ENCODE results near the gene RIPK3.

DNA sequence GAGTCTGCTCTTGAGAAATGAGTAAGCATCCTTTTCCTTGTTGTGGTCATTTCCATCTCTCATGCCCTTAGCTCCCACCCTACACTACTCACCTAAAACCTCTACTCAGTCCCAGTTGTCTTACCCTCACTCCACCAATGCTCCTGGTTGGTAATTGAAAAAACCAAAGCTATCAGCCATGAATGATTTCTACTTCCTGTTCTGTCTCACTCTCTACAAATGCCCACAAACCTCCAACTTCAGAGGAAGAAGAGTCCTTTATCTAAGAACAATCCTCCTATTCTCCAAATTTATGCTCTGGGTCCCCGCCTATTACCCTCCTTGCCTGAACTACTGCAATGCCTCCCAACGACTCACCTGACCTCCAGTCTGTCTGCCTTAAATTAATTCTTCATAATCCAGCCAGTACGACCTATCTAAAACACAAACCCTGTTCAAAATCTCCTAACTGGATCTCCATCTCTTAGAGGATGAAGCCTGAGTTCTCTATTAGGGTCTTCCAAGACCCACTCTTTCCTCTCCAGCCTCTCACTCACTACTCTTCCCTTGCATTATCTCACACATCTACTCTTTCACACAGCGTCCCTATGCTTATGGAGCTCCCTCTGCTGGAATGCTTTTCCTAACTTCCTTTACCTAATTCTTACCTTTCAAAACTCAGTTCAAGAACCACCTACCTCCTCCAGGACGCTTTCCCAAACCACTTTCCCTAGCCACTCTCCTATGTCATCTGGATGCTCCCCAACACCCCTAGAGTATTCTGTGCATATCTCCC, 42.4 kb downstream of the RIPK3 start:
- TF ChIP-seq, protein P1, sequence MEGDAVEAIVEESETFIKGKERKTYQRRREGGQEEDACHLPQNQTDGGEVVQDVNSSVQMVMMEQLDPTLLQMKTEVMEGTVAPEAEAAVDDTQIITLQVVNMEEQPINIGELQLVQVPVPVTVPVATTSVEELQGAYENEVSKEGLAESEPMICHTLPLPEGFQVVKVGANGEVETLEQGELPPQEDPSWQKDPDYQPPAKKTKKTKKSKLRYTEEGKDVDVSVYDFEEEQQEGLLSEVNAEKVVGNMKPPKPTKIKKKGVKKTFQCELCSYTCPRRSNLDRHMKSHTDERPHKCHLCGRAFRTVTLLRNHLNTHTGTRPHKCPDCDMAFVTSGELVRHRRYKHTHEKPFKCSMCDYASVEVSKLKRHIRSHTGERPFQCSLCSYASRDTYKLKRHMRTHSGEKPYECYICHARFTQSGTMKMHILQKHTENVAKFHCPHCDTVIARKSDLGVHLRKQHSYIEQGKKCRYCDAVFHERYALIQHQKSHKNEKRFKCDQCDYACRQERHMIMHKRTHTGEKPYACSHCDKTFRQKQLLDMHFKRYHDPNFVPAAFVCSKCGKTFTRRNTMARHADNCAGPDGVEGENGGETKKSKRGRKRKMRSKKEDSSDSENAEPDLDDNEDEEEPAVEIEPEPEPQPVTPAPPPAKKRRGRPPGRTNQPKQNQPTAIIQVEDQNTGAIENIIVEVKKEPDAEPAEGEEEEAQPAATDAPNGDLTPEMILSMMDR (IDR thresholded peaks at IDR 0.05), result peak in 3 of 7 experiments; percentile 0 to 57 (median 40)
- TF ChIP-seq POLR2AphosphoS5 (IDR thresholded peaks at IDR 0.05), result no peak
- no peak for TF ChIP-seq POLR2A (IDR thresholded peaks at IDR 0.05)
